ENCODE measurements around the gene MRPS2. TPM values are rescaled to one million over a fixed set of nuclear protein-coding genes. Genes with fewer than 3 reads are reported as not detected.

The MRPS2 gene
- total and polyA plus RNA-seq, 2 of the 4 experiments (the other 2 are of a cell fraction) = 53.1 to 104 TPM

- no peak overlapping the region for H3K56ac ChIP-seq (ENCODE audit: extremely low read depth, insufficient read depth, low read length)
- no peak for TF ChIP-seq NFE2L2 (IDR thresholded peaks at IDR 0.05; ENCODE audit: low read depth, low read length)
- TF ChIP-seq MAZ (IDR thresholded peaks at IDR 0.05; ENCODE audit: borderline replicate concordance, low read depth, low read length) = no peak
- no peak for TF ChIP-seq MXI1 (IDR thresholded peaks at IDR 0.05; ENCODE audit: borderline replicate concordance, low read depth, low read length)
- no peak for TF ChIP-seq CEBPB (IDR thresholded peaks at IDR 0.05; ENCODE audit: low read depth, low read length)
- no peak for TF ChIP-seq RAD21 (IDR thresholded peaks at IDR 0.05; ENCODE audit: low read length)
- no peak overlapping the region for H2BK15ac ChIP-seq (ENCODE audit: low read depth, low read length)
- no peak overlapping the region for H3K23ac ChIP-seq (ENCODE audit: low read depth, low read length)
- no peak overlapping the region for H2BK120ac ChIP-seq (ENCODE audit: low read depth, low read length)
- H4K8ac ChIP-seq (ENCODE audit: low read depth in 2 of 2, low read length in 2 of 2) = no peak overlapping the region
- H3K27ac ChIP-seq (ENCODE audit: insufficient read depth, low read length) = no peak overlapping the region
- no peaks in the 10 kb centered on the region for H3K4me1 ChIP-seq (ENCODE audit: control insufficient read depth, insufficient read depth, low read length)
- H2AFZ ChIP-seq (replicated peaks; ENCODE audit: low read length, poor library complexity) = no peak overlapping the region
- no peak overlapping the region for H3K9ac ChIP-seq (ENCODE audit: low read depth, low read length)
- in situ Hi-C loops (cut with MboI; ENCODE audit: low sequenced_read_pairs) = no loop called here
- no peak overlapping the region for H2AK9ac ChIP-seq (replicated peaks; ENCODE audit: low read depth, low read length, poor library complexity)
- BruUV-seq (replicated peaks) = no TSS peak
- H3K27me3 ChIP-seq (ENCODE audit: control insufficient read depth, insufficient read depth, low read length) = no peaks in the 10 kb centered on the region; the same call in 1 of the 2 replicates
- no peak overlapping the region for H2BK20ac ChIP-seq (ENCODE audit: low read depth, low read length)
- DNase-seq (no peak), ATAC-seq (ENCODE audit: low read depth) (no peak)
- no peaks in the 10 kb centered on the region for H3K9me3 ChIP-seq (ENCODE audit: control insufficient read depth, insufficient read depth, low read length)
- no peak overlapping the region for H3K4me2 ChIP-seq (ENCODE audit: low read depth, low read length)
- no peak overlapping the region for H3K4me3 ChIP-seq (ENCODE audit: insufficient read depth, low read depth, low read length)
- H3K9me1 ChIP-seq (ENCODE audit: insufficient read depth, low read length) = no peaks in the 10 kb centered on the region
- no peak overlapping the region for H2BK5ac ChIP-seq (ENCODE audit: low read depth, low read length, poor library complexity, severe bottlenecking)
- H4K91ac ChIP-seq (ENCODE audit: insufficient read depth, low read depth, low read length) = no peak overlapping the region
- WGBS, 2 experiments (ENCODE audit: extremely low coverage in 2 of 2, insufficient read length in 1 of 2) = 79% methylated on average over 6 of the region's 14 CpGs; no CpG with 5 or more reads in 1 of the 2 experiments
- H3K14ac ChIP-seq (replicated peaks; ENCODE audit: low read depth, low read length) = no peak overlapping the region
- H3K36me3 ChIP-seq (ENCODE audit: control insufficient read depth, insufficient read depth, low read length) = no peaks in the 10 kb centered on the region
- H3K4ac ChIP-seq (ENCODE audit: low read depth, low read length) = no peak overlapping the region
- no peak overlapping the region for H2AK5ac ChIP-seq (ENCODE audit: low read depth, low read length)
- no peak overlapping the region for H4K5ac ChIP-seq (ENCODE audit: low read depth, low read length)
- no peaks in the 10 kb centered on the region for H3K79me1 ChIP-seq (ENCODE audit: low read depth in 1 of 2, low read length in 2 of 2)
- intact Hi-C loops (cut with micrococcal nuclease) = no loop called here
- H3K18ac ChIP-seq (ENCODE audit: low read depth, low read length) = no peak overlapping the region
- ChIA-PET POLR2A (ENCODE audit: unreplicated experiment) (no interaction called here), CTCF (no interaction called here)
- no peaks in the 10 kb centered on the region for H4K20me1 ChIP-seq (ENCODE audit: insufficient read depth, low read length)
- dilution Hi-C loops (cut with HindIII; ENCODE audit: low sequenced_read_pairs, unreplicated experiment) = no loop called here
These were observed 50.5 kb downstream of the MRPS2 start for GRCh38 chr9:135551031-135551430.
